Body of pancreas (tissue), 4 donors: ENCODE measurements around the gene PHYHIPL. TPM values are rescaled to one million over a fixed set of nuclear protein-coding genes. Genes with fewer than 3 reads are reported as not detected.

Experiments
- ATAC-seq: fragments of 150-250 bp; one replicate; pipeline ENCODE4 v1.9.1; 2016
- DNase-seq, 4 donors: peaks; one replicate each; pipeline ENCODE4 v3.0.0-alpha.2; 2019
- H3K27ac ChIP-seq, 4 donors: fragments of 200-600 bp; sonication (generic); 1 replicate in 3 of 4; 2 replicates in 1 of 4; pipeline versions ENCODE4 v1.5.1 to v1.6.1; 2016 to 2019; ENCODE audit warnings: mild to moderate bottlenecking in 1 of 4, mixed read lengths in 1 of 4, moderate library complexity in 1 of 4
- H3K27me3 ChIP-seq, 2 donors: fragments of 200-600 bp; sonication (generic); one replicate each; pipeline ENCODE4 v1.6.0; 2016; ENCODE audit warnings: mild to moderate bottlenecking in 1 of 2
- H3K36me3 ChIP-seq, 2 donors: fragments of 200-600 bp; sonication (generic); replicated peaks in 1 of 2; 2 replicates each; pipeline ENCODE4 v1.5.1; 2016; ENCODE audit warnings: low read depth in 2 of 2; ENCODE audit not compliant: insufficient read depth in 1 of 2
- H3K4me1 ChIP-seq: fragments of 200-600 bp; sonication (generic); one replicate; pipeline ENCODE4 v1.6.0; 2016
- H3K4me3 ChIP-seq, 2 donors: fragments of 200-600 bp; sonication (generic); 1 replicate in 1 of 2; 2 replicates in 1 of 2; pipeline ENCODE4 v1.5.1; 2016 to 2019
- H3K9me3 ChIP-seq, 3 donors: fragments of 200-600 bp; sonication (generic); 1 replicate in 2 of 3; 2 replicates in 1 of 3; pipeline ENCODE4 v1.5.1; 2016
- CTCF ChIP-seq, 7 experiments: fragments of 450-650 bp in 4 of 7; fragments of 200-600 bp in 3 of 7; sonication (generic) in 3 of 7; IDR thresholded peaks; one replicate each; pipeline ENCODE4 v1.5.1; 2016 to 2019; ENCODE audit warnings: antibody characterized with exemption in 7 of 7
- POLR2A ChIP-seq, 3 donors: fragments of 450-650 bp; IDR thresholded peaks; one replicate each; pipeline ENCODE4 v1.6.1; 2016; ENCODE audit warnings: antibody characterized with exemption in 3 of 3, mild to moderate bottlenecking in 2 of 3
- WGBS, 2 donors: methylation state at CpG; one replicate each; pipeline ENCODE4 v1.1.5; 2017; 5-methylcytosine and 5-hydroxymethylcytosine counted together
- intact Hi-C: fragments of 100-400 bp; cut with DNase I; formaldehyde crosslinking; loops from one replicate; pipeline ENCODE4 v1.15.1; 2023
- total RNA-seq, 2 donors: library from RNA; depleted of rRNA; stranded (reverse); fragments of >200 nt; gene quantifications; one replicate each; pipeline ENCODE4 v1.1.0, GENCODE V29; 2016

The PHYHIPL gene
- total RNA-seq, 2 donors from 2014 or later, result 0.33 to 4.9 TPM

DNA sequence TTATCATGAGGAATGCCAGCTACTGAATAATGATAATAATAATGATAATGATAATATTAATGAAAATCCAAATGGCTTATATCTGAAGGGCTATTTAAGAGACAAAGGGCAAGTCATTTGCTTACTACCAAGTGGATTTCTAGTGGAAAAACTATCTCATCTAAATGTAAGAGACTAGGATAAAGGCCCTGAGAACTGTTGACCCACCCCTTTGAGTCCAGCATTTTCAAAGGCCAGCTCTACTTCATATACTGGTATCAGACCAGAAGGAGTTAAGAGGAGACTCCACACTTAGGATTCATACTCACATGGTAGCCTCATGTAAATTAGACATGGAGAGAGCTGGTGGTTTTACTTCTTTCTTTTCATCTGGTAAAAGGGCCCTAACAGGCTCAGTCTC is 76.0 kb downstream of the PHYHIPL start:
- no peaks in the 10 kb centered on the region for H3K27me3 ChIP-seq

GRCh38 chr10:59255463-59255862 is 79.0 kb downstream of the PHYHIPL start:
- H3K4me1 ChIP-seq, result no peaks in the 10 kb centered on the region
- WGBS, 2 donors, result 93 to 97% methylated on average over 1 of the region's 1 CpG
- no peak for ATAC-seq
- intact Hi-C loops, result no loop called here
- no peak overlapping the region for H3K27ac ChIP-seq
- TF ChIP-seq CTCF (IDR thresholded peaks at IDR 0.05) (no peak), POLR2A (IDR thresholded peaks at IDR 0.05) (no peak)
- DNase-seq, result no peak
- no peaks in the 10 kb centered on the region for H3K27me3 ChIP-seq
- H3K4me3 ChIP-seq, result no peak overlapping the region
- peaks cover 0 to under 1% of the 10 kb centered on the region in 2 donors for H3K36me3 ChIP-seq
- no peaks in the 10 kb centered on the region for H3K9me3 ChIP-seq

More for the DNA sequence above, 76.0 kb downstream of the PHYHIPL start:
- H3K9me3 ChIP-seq, result no peaks in the 10 kb centered on the region
- H3K4me1 ChIP-seq, result no peaks in the 10 kb centered on the region
- no peak overlapping the region for H3K27ac ChIP-seq
- ATAC-seq (no peak), DNase-seq (no peak)
- intact Hi-C loops, result no loop called here
- TF ChIP-seq CTCF (IDR thresholded peaks at IDR 0.05) (no peak), POLR2A (IDR thresholded peaks at IDR 0.05) (no peak)
- peaks cover 0 to 3% of the 10 kb centered on the region in 2 donors for H3K36me3 ChIP-seq
- H3K4me3 ChIP-seq, result no peak overlapping the region

- Histone ChIP-seq H3K4me1 (no peaks in the 10 kb centered on the region), H3K27ac (no peak overlapping the region), H3K4me3 (no peak overlapping the region), H3K9me3 (no peaks in the 10 kb centered on the region), H3K27me3 (no peaks in the 10 kb centered on the region), H3K36me3 (no peaks in the 10 kb centered on the region)
- no peak for ATAC-seq
- no peak for TF ChIP-seq POLR2A (IDR thresholded peaks at IDR 0.05)
- no peak for TF ChIP-seq CTCF (IDR thresholded peaks at IDR 0.05)
- 94 to 96% methylated on average over 1 of the region's 1 CpG for WGBS, 2 donors
- DNase-seq, result no peak
- intact Hi-C loops, result no loop called here
Observed at GRCh38 chr10:59257224-59257623, 80.8 kb downstream of the PHYHIPL start.

GRCh38 chr10:59258890-59259289 is 82.4 kb downstream of the PHYHIPL start:
- Histone ChIP-seq H3K36me3 (no peaks in the 10 kb centered on the region), H3K4me3 (no peak overlapping the region), H3K27me3 (no peaks in the 10 kb centered on the region), H3K27ac (no peak overlapping the region), H3K9me3 (no peaks in the 10 kb centered on the region), H3K4me1 (no peaks in the 10 kb centered on the region)
- ATAC-seq, result no peak
- DNase-seq, result no peak
- intact Hi-C loops, result no loop called here
- TF ChIP-seq CTCF (IDR thresholded peaks at IDR 0.05), result no peak
- no peak for TF ChIP-seq POLR2A (IDR thresholded peaks at IDR 0.05)
- WGBS, 2 donors, result 100% methylated on average over 1 of the region's 1 CpG

GRCh38 chr10:59265141-59265540 is 88.7 kb downstream of the PHYHIPL start:
- DNase-seq, result no peak
- Histone ChIP-seq H3K9me3 (no peaks in the 10 kb centered on the region), H3K4me1 (no peaks in the 10 kb centered on the region), H3K36me3 (no peaks in the 10 kb centered on the region), H3K4me3 (no peak overlapping the region), H3K27ac (no peak overlapping the region), H3K27me3 (no peaks in the 10 kb centered on the region)
- TF ChIP-seq CTCF (IDR thresholded peaks at IDR 0.05) (no peak), POLR2A (IDR thresholded peaks at IDR 0.05) (no peak)
- intact Hi-C loops, result no loop called here
- ATAC-seq, result no peak
- 61 to 67% methylated on average over 5 of the region's 5 CpGs for WGBS, 2 donors
